Right renal cortex interstitium (tissue), 3 donors: ENCODE results near the gene SLC25A4. TPM values are rescaled to one million over a fixed set of nuclear protein-coding genes. Genes with fewer than 3 reads are reported as not detected.
"Not testable (repeated sequence)": the region's sequence is repeated elsewhere in the genome, so short reads cannot be mapped to it uniquely, and the experiment has no call there.

ENCODE experiments used
- DNase-seq, 3 donors: peaks; one replicate each; pipeline ENCODE4 v3.0.0-alpha.2; 2013; ENCODE audit warnings: low read depth in 3 of 3, low spot score in 2 of 3
- polyA plus RNA-seq, 3 donors: library from polyadenylated mRNA; unstranded; fragments of 120-200 nt; gene quantifications; one replicate each; pipeline ENCODE4 v1.2.1, GENCODE V29; 2013; ENCODE audit not compliant: insufficient read length in 3 of 3

The SLC25A4 gene
- polyA plus RNA-seq, 3 donors = 44.2 to 50.7 (median 44.9) TPM

- no peak for DNase-seq
Observed at GRCh38 chr4:185171373-185172071, 28.5 kb downstream of the SLC25A4 start.

GRCh38 chr4:185179488-185179887 lies 36.4 kb downstream of the SLC25A4 start:
- no peak for DNase-seq

GRCh38 chr4:185182239-185182638 lies 39.2 kb downstream of the SLC25A4 start:
- no peak for DNase-seq

GRCh38 chr4:185183622-185184281 lies 40.7 kb downstream of the SLC25A4 start:
- DNase-seq = peak; percentile 76 to 82 (median 76)

GRCh38 chr4:185186769-185187168 lies 43.7 kb downstream of the SLC25A4 start:
- DNase-seq = no peak

- no peak for DNase-seq
Observed at GRCh38 chr4:185189606-185190305, 46.7 kb downstream of the SLC25A4 start.

- DNase-seq = no peak
Observed at GRCh38 chr4:185190306-185190856, 47.3 kb downstream of the SLC25A4 start.

- DNase-seq = no peak
Observed at GRCh38 chr4:185192059-185192458, 49.0 kb downstream of the SLC25A4 start.

GRCh38 chr4:185194924-185195888 lies 52.1 kb downstream of the SLC25A4 start:
- no peak for DNase-seq

GRCh38 chr4:185196437-185196836 lies 53.4 kb downstream of the SLC25A4 start:
- DNase-seq = no peak

- DNase-seq = not testable (repeated sequence)
Observed at GRCh38 chr4:185198189-185198588, 55.1 kb downstream of the SLC25A4 start.

Other genes starting within 250 kb of the SLC25A4 start
- not detected for gene HELT, start 124.8 kb upstream of the SLC25A4 start, polyA plus RNA-seq
- 10 to 100 TPM; 49.6 to 58.0 (median 52.3) TPM for gene CFAP97, start 60.7 kb downstream of the SLC25A4 start, polyA plus RNA-seq
- 10 to 100 TPM; 24.3 to 26.2 (median 25.6) TPM for gene SNX25, start 66.3 kb downstream of the SLC25A4 start, polyA plus RNA-seq